NCI-H2227 (cell line): ENCODE measurements around the gene PTPRN2.
"Not testable (repeated sequence)": the region's sequence is repeated elsewhere in the genome, so short reads cannot be mapped to it uniquely, and the experiment has no call there.

Experiments
- DNase-seq: peaks from one replicate; lab custom pipeline; 2025; ENCODE audit not compliant: unreplicated experiment; lab: John Stamatoyannopoulos, UW

Gene PTPRN2

GRCh38 chr7:158406801-158407200 is 180.8 kb downstream of the PTPRN2 start:
- no peak for DNase-seq

- DNase-seq: no peak
Observed at GRCh38 chr7:158406364-158406763, 181.3 kb downstream of the PTPRN2 start.

- DNase-seq: not testable (repeated sequence)
Observed at GRCh38 chr7:158405771-158406170, 181.9 kb downstream of the PTPRN2 start.

GRCh38 chr7:158405324-158405723 is 182.3 kb downstream of the PTPRN2 start:
- no peak for DNase-seq

GRCh38 chr7:158404031-158404761 is 183.4 kb downstream of the PTPRN2 start:
- DNase-seq: no peak

GRCh38 chr7:158403013-158403821 is 184.4 kb downstream of the PTPRN2 start:
- DNase-seq: no peak

- DNase-seq: no peak
Observed at GRCh38 chr7:158402471-158402870, 185.2 kb downstream of the PTPRN2 start.

GRCh38 chr7:158401826-158402225 is 185.8 kb downstream of the PTPRN2 start:
- no peak for DNase-seq

GRCh38 chr7:158401295-158401694 is 186.3 kb downstream of the PTPRN2 start:
- DNase-seq: no peak

- no peak for DNase-seq
Observed at GRCh38 chr7:158400601-158401225, 186.9 kb downstream of the PTPRN2 start.

GRCh38 chr7:158399762-158400161 is 187.9 kb downstream of the PTPRN2 start:
- no peak for DNase-seq

GRCh38 chr7:158398750-158399149 is 188.9 kb downstream of the PTPRN2 start:
- DNase-seq: no peak

- DNase-seq: no peak
Observed at GRCh38 chr7:158397885-158398284, 189.7 kb downstream of the PTPRN2 start.

GRCh38 chr7:158396982-158397862 is 190.4 kb downstream of the PTPRN2 start:
- DNase-seq: no peak

GRCh38 chr7:158396301-158396905 is 191.2 kb downstream of the PTPRN2 start:
- no peak for DNase-seq

- DNase-seq: no peak
Observed at GRCh38 chr7:158395780-158396278, 191.8 kb downstream of the PTPRN2 start.

- DNase-seq: no peak
Observed at GRCh38 chr7:158395349-158395748, 192.3 kb downstream of the PTPRN2 start.

GRCh38 chr7:158394936-158395335 is 192.7 kb downstream of the PTPRN2 start:
- DNase-seq: no peak

- no peak for DNase-seq
Observed at GRCh38 chr7:158393926-158394625, 193.5 kb downstream of the PTPRN2 start.

GRCh38 chr7:158392251-158392650 is 195.4 kb downstream of the PTPRN2 start:
- DNase-seq: no peak
